GM20431 (cell line): ENCODE results near the gene C9orf78.

Source experiments
- in situ Hi-C: fragments of 300-500 bp; cut with MseI, MboI; formaldehyde crosslinking; loops from one replicate; pipeline ENCODE4 v1.15.0; 2020; ENCODE audit warnings: low sequenced_read_pairs; ENCODE audit not compliant: unreplicated experiment

Gene C9orf78

GRCh38 chr9:129849901-129850300 lies 14.8 kb upstream of the C9orf78 start:
- in situ Hi-C loops, result loop anchor here (25.0 kb wide), 1 partner anchor 387 kb away; no protein-coding TSS in a partner anchor

- in situ Hi-C loops, result no loop called here
Observed at GRCh38 chr9:129848712-129849441, 13.8 kb upstream of the C9orf78 start.

- in situ Hi-C loops, result no loop called here
Observed at GRCh38 chr9:129845373-129845772, 10.3 kb upstream of the C9orf78 start.

GRCh38 chr9:129841071-129841470 lies 6.0 kb upstream of the C9orf78 start:
- in situ Hi-C loops, result no loop called here

- in situ Hi-C loops, result no loop called here
Observed at GRCh38 chr9:129840034-129840433, 5.0 kb upstream of the C9orf78 start.

- in situ Hi-C loops, result no loop called here
Observed at GRCh38 chr9:129839324-129840023, 4.4 kb upstream of the C9orf78 start.

GRCh38 chr9:129838707-129839259 lies 3.7 kb upstream of the C9orf78 start:
- in situ Hi-C loops, result no loop called here

- in situ Hi-C loops, result no loop called here
Observed at GRCh38 chr9:129836311-129837007, 1.4 kb upstream of the C9orf78 start.

GRCh38 chr9:129835860-129836223 lies 767 bp upstream of the C9orf78 start:
- in situ Hi-C loops, result no loop called here

- in situ Hi-C loops, result no loop called here
Observed at GRCh38 chr9:129834489-129835127, 467 bp downstream of the C9orf78 start.

- in situ Hi-C loops, result no loop called here
Observed at GRCh38 chr9:129832982-129833381, 2.1 kb downstream of the C9orf78 start.

- in situ Hi-C loops, result no loop called here
Observed at GRCh38 chr9:129828969-129829368, 6.1 kb downstream of the C9orf78 start.

- in situ Hi-C loops, result no loop called here
Observed at GRCh38 chr9:129828051-129828450, 7.0 kb downstream of the C9orf78 start.

- in situ Hi-C loops, result no loop called here
Observed at GRCh38 chr9:129826759-129827158, 8.3 kb downstream of the C9orf78 start.

- in situ Hi-C loops, result no loop called here
Observed at GRCh38 chr9:129826344-129826743, 8.7 kb downstream of the C9orf78 start.

- in situ Hi-C loops, result no loop called here
Observed at GRCh38 chr9:129823935-129824601, 11.0 kb downstream of the C9orf78 start, which contains the start of gene TOR1A. Gene TOR1A (minus strand): TSS chr9:129824136. CDS start chr9:129824085, 51 bp downstream.

GRCh38 chr9:129823542-129823934 lies 11.5 kb downstream of the C9orf78 start:
- in situ Hi-C loops, result no loop called here

- in situ Hi-C loops, result no loop called here
Observed at GRCh38 chr9:129822898-129823541, 12.1 kb downstream of the C9orf78 start.
